Activated T-helper 1 cell treated with anti-CD3 and anti-CD28 coated beads, Interleukin-2, amount 50 U/mL, for 16 hours (primary cell): ENCODE data around the gene FAM83C.

Experiments used
- DNase-seq, 2 donors: peaks; one replicate each; pipeline ENCODE4 v3.0.0-alpha.2; 2020; ENCODE audit warnings: low read depth in 1 of 2, low spot score in 1 of 2

Gene FAM83C

GRCh38 chr20:35291654-35292503, at the start of gene FAM83C:
FAM83C (minus strand) TSS chr20:35292425; CDS start chr20:35292304, 121 bp downstream.
- no peak for DNase-seq

- DNase-seq: no peak
Measured at GRCh38 chr20:35341366-35342028, 49.3 kb upstream of the FAM83C start.

GRCh38 chr20:35340436-35340835, 48.2 kb upstream of the FAM83C start:
- no peak for DNase-seq

- DNase-seq: no peak
Measured at GRCh38 chr20:35339636-35340035, 47.4 kb upstream of the FAM83C start.

GRCh38 chr20:35339007-35339406, 46.8 kb upstream of the FAM83C start:
- DNase-seq: no peak

- DNase-seq: no peak
Measured at GRCh38 chr20:35334311-35335101, 42.3 kb upstream of the FAM83C start.

- no peak for DNase-seq
Measured at GRCh38 chr20:35333606-35334005, 41.4 kb upstream of the FAM83C start.

- DNase-seq: no peak
Measured at GRCh38 chr20:35332540-35333200, 40.4 kb upstream of the FAM83C start.

GRCh38 chr20:35329435-35330139, 37.4 kb upstream of the FAM83C start:
- DNase-seq: no peak

GRCh38 chr20:35328689-35329088, 36.5 kb upstream of the FAM83C start:
- DNase-seq: no peak

GRCh38 chr20:35328095-35328685, 36.0 kb upstream of the FAM83C start:
- DNase-seq: no peak

- no peak for DNase-seq
Measured at GRCh38 chr20:35327074-35327976, 35.1 kb upstream of the FAM83C start.

- no peak for DNase-seq
Measured at GRCh38 chr20:35326740-35327073, 34.5 kb upstream of the FAM83C start.

GRCh38 chr20:35326021-35326739, 34.0 kb upstream of the FAM83C start:
- DNase-seq: no peak

- DNase-seq: no peak
Measured at GRCh38 chr20:35325401-35325800, 33.2 kb upstream of the FAM83C start.

GRCh38 chr20:35320396-35321126, 28.3 kb upstream of the FAM83C start:
- no peak for DNase-seq

- no peak for DNase-seq
Measured at GRCh38 chr20:35319871-35320197, 27.6 kb upstream of the FAM83C start.
